Esophagus squamous epithelium (tissue), 5 donors: ENCODE measurements around the gene SIAH2. TPM values are rescaled to one million over a fixed set of nuclear protein-coding genes. Genes with fewer than 3 reads are reported as not detected.

Experiments used
- DNase-seq: peaks from one replicate; lab custom pipeline; 2025; lab: John Stamatoyannopoulos, UW
- H3K27ac ChIP-seq, 4 donors: fragments of 200-600 bp; sonication (generic); one replicate each; pipeline ENCODE4 v1.5.1; 2016 to 2019; ENCODE audit warnings: mild to moderate bottlenecking in 1 of 4
- H3K27me3 ChIP-seq, 4 donors: fragments of 200-600 bp; sonication (generic); 1 replicate in 3 of 4; 2 replicates in 1 of 4; pipeline versions ENCODE4 v1.5.1 to v1.6.0; 2017 to 2021; ENCODE audit warnings: antibody characterized with exemption in 1 of 4
- H3K36me3 ChIP-seq, 3 donors: fragments of 200-600 bp; sonication (generic); one replicate each; pipeline ENCODE4 v1.5.1; 2016 to 2019
- H3K4me1 ChIP-seq, 3 donors: fragments of 200-600 bp; sonication (generic); one replicate each; pipeline ENCODE4 v1.5.1; 2017 to 2019
- H3K4me3 ChIP-seq, 4 donors: fragments of 200-600 bp; sonication (generic); 1 replicate in 3 of 4; 2 replicates in 1 of 4; pipeline ENCODE4 v1.5.1; 2016 to 2019; ENCODE audit warnings: mild to moderate bottlenecking in 2 of 4, moderate library complexity in 1 of 4
- H3K9me3 ChIP-seq, 3 donors: fragments of 200-600 bp; sonication (generic); one replicate each; pipeline ENCODE4 v1.5.1; 2016 to 2019
- POLR2A ChIP-seq, 4 donors: fragments of 450-650 bp; IDR thresholded peaks; one replicate each; pipeline ENCODE4 v1.6.1; 2017; ENCODE audit warnings: antibody characterized with exemption in 4 of 4, mild to moderate bottlenecking in 4 of 4, moderate library complexity in 3 of 4
- WGBS, 2 donors: methylation state at CpG; one replicate each; pipeline ENCODE4 v1.1.5; 2018; 5-methylcytosine and 5-hydroxymethylcytosine counted together
- intact Hi-C: fragments of 100-400 bp; cut with DNase I; formaldehyde crosslinking; loops from one replicate; pipeline ENCODE4 v1.15.0; 2022
- total RNA-seq, 4 donors: library from RNA; depleted of rRNA; stranded (reverse); fragments of >200 nt; gene quantifications; one replicate each; pipeline ENCODE4 v1.1.0, GENCODE V29; 2016
- TF ChIP-seq, protein P1 (sequence below), 6 experiments: fragments of 450-650 bp in 4 of 6; fragments of 200-600 bp in 2 of 6; sonication (generic) in 2 of 6; IDR thresholded peaks; one replicate each; pipeline ENCODE4 v1.5.1; 2016 to 2019; ENCODE audit warnings: antibody characterized with exemption in 6 of 6, mild to moderate bottlenecking in 4 of 6, moderate library complexity in 4 of 6
- donor health status: DM: yes; HTN: yes; CAD: no.

Gene SIAH2
- total RNA-seq, 4 donors from 2014 or later = 39.4 to 74.8 (median 51.8) TPM

DNA sequence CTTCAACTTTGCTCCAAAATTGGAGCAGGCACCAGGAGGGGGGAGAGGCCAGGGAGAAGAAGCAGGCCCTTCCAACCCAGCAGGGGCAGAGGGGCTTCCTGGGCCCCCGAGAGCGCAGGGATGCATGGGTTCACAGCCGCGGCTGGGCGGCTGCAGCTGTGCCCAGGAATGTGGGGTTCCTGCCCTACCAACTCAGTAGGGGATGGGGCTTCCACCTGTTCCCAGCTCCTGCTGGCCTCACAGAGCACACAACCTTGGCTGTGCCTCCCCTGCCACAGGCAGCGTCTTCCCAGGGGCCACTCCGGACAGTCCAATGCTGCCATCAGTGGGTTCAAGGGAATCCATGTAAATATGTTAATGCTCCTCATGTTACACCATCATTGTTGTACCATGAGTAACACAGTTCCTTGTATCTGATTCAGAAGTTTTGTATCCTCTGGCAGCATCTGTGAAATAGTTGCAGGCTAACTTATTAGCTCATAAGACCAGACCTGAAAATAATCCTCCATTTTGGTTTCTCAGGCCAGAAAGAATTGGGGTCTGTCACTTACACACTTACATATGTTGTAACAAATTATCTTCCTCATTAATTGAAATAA, 12.1 kb upstream of the SIAH2 start:
- 92 to 100% methylated on average over 2 to 7 of the region's 7 CpGs for WGBS, 2 donors

DNA sequence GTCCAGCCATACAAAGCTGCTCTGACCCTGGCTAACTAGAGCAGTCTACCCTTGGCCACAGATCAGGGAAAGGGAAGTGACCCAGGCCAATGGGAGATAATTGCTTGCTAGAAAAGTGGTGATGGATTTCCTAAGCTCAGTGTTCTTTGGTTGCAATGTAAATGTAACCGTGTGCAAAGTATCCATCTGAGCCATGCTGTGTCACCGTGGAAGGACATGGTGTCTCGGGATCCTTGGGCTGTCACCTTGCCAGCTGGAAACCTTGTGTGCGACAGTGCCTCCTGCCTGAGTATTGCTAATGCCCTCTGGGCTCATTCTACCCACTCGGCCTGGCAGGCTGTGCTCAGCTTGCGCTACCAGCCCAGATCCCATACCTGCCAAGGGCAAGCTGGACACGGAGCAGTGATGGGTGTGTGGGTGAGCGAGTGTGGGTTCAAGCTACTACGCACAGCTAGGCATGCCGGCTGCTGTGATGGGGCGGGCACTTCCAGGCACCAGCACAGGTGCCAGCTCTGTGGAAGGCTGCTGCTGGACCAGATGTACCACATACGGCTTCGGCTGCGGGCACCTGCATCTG, 10.7 kb upstream of the SIAH2 start:
- Histone ChIP-seq H3K4me3 (no peak overlapping the region), H3K27me3 (no peaks in the 10 kb centered on the region), H3K36me3 (no peaks in the 10 kb centered on the region), H3K9me3 (no peaks in the 10 kb centered on the region), H3K27ac (no peak overlapping the region), H3K4me1 (no peaks in the 10 kb centered on the region)
- WGBS, 2 donors = 78 to 86% methylated on average over 4 to 5 of the region's 14 CpGs
- DNase-seq = no peak
- intact Hi-C loops = no loop called here
- no peak for TF ChIP-seq POLR2A (IDR thresholded peaks at IDR 0.05)
- TF ChIP-seq, protein P1, sequence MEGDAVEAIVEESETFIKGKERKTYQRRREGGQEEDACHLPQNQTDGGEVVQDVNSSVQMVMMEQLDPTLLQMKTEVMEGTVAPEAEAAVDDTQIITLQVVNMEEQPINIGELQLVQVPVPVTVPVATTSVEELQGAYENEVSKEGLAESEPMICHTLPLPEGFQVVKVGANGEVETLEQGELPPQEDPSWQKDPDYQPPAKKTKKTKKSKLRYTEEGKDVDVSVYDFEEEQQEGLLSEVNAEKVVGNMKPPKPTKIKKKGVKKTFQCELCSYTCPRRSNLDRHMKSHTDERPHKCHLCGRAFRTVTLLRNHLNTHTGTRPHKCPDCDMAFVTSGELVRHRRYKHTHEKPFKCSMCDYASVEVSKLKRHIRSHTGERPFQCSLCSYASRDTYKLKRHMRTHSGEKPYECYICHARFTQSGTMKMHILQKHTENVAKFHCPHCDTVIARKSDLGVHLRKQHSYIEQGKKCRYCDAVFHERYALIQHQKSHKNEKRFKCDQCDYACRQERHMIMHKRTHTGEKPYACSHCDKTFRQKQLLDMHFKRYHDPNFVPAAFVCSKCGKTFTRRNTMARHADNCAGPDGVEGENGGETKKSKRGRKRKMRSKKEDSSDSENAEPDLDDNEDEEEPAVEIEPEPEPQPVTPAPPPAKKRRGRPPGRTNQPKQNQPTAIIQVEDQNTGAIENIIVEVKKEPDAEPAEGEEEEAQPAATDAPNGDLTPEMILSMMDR (IDR thresholded peaks at IDR 0.05) = no peak

More for the DNA sequence above, 12.1 kb upstream of the SIAH2 start:
- H3K9me3 ChIP-seq = no peaks in the 10 kb centered on the region
- no peak overlapping the region for H3K4me3 ChIP-seq
- DNase-seq = no peak
- intact Hi-C loops = no loop called here
- no peak overlapping the region for H3K27ac ChIP-seq
- no peaks in the 10 kb centered on the region for H3K4me1 ChIP-seq
- TF ChIP-seq, protein P1 (IDR thresholded peaks at IDR 0.05) = no peak
- no peak for TF ChIP-seq POLR2A (IDR thresholded peaks at IDR 0.05)
- H3K27me3 ChIP-seq = no peaks in the 10 kb centered on the region
- H3K36me3 ChIP-seq = no peaks in the 10 kb centered on the region

DNA sequence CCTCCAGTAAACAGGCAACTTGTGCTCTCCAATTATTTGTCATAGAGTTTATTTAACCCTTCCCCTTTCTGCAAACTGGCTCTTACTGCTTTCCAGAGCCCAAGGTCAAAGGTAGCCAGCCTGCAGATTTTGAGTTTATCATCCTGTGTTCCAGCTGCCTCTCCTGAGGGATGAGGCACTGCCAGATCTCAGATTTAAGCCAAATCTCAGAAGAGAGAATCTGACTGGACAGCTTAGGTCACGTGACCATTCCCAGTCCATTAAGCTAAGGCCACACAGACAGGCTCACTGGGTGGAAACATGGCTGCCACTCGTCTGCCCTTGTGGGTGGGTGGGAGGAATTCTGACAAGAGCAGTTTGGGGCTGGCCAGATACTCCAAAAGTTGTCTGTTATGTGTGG, 8.6 kb upstream of the SIAH2 start:
- Histone ChIP-seq H3K27ac (no peak overlapping the region), H3K36me3 (no peaks in the 10 kb centered on the region), H3K9me3 (no peaks in the 10 kb centered on the region), H3K4me1 (no peaks in the 10 kb centered on the region), H3K27me3 (no peaks in the 10 kb centered on the region), H3K4me3 (no peak overlapping the region)
- no peak for TF ChIP-seq POLR2A (IDR thresholded peaks at IDR 0.05)
- TF ChIP-seq, protein P1 (IDR thresholded peaks at IDR 0.05) = no peak
- WGBS, 2 donors = 72% methylated on average over 2 of the region's 2 CpGs; no CpG with 5 or more reads in 1 of the 2 donors
- intact Hi-C loops = no loop called here
- DNase-seq = no peak

DNA sequence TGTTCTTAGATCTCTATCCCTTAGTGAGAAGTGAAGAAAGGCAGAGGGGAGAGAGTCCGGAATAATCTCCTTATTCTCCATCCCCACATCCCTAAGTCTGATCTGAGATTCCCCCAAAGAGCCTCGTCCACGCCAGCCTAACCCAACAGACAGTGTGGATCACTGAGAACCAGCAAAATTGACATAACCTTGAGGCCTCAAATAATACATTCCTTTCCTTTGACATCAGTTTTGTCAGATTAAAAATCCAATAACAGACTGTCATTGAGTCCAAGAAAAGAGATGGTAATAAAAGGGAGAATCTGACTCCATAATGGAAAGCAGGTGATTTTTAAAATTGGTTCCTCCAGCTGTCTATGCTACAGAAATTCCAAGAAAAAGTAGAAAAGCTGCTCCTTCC, 7.7 kb upstream of the SIAH2 start:
- no peaks in the 10 kb centered on the region for H3K27me3 ChIP-seq
- 75 to 88% methylated on average over 3 of the region's 3 CpGs for WGBS, 2 donors
- TF ChIP-seq, protein P1 (IDR thresholded peaks at IDR 0.05) = no peak
- no peak for TF ChIP-seq POLR2A (IDR thresholded peaks at IDR 0.05)
- no peaks in the 10 kb centered on the region for H3K36me3 ChIP-seq
- no peak overlapping the region for H3K27ac ChIP-seq
- DNase-seq = no peak
- no peaks in the 10 kb centered on the region for H3K9me3 ChIP-seq
- H3K4me1 ChIP-seq = no peaks in the 10 kb centered on the region
- H3K4me3 ChIP-seq = no peak overlapping the region
- intact Hi-C loops = no loop called here

DNA sequence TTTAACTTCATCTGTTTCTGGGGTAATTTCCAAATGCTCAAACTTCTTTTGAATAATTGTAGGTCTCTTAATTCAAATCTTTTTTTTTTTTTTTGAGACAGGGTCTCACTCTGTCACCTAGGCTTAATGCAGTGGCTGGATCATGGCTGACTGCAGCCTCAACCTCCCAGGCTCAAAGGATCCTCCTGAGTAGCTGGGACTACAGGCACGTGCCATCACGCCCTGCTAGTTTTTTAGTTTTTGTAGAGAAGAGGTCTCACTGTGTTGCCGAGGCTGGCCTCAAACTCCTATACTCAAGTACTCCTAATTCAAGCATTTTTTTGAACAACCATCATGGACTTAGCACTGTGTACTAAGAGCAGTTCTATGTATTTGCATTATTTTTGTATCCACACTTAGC, 3.8 kb upstream of the SIAH2 start:
- intact Hi-C loops = no loop called here
- 65 to 90% methylated on average over 3 of the region's 3 CpGs for WGBS, 2 donors
- H3K4me3 ChIP-seq = no peak overlapping the region
- DNase-seq = no peak
- H3K4me1 ChIP-seq = peaks cover 0 to 13% (median 4%) of the 10 kb centered on the region in 3 donors
- TF ChIP-seq, protein P1 (IDR thresholded peaks at IDR 0.05) = no peak
- no peak for TF ChIP-seq POLR2A (IDR thresholded peaks at IDR 0.05)
- no peak overlapping the region for H3K27ac ChIP-seq
- H3K27me3 ChIP-seq = no peaks in the 10 kb centered on the region
- H3K36me3 ChIP-seq = no peaks in the 10 kb centered on the region
- H3K9me3 ChIP-seq = no peaks in the 10 kb centered on the region
